K562 (cell line): ENCODE data around the gene SDE2. TPM values are rescaled to one million over a fixed set of nuclear protein-coding genes. Genes with fewer than 3 reads are reported as not detected.
A peak's percentile ranks its signal among the peaks of the same experiment; 100 is the strongest.

ENCODE experiments used
- BRD9 ChIP-seq: fragments of 450-650 bp; IDR thresholded peaks from 2 replicates; pipeline ENCODE4 v1.6.1; 2018; ENCODE audit warnings: low read depth; ENCODE audit not compliant: partially characterized antibody
- CHD1 ChIP-seq: fragments of 200-600 bp; sonication (generic); IDR thresholded peaks from one replicate; pipeline ENCODE4 v1.6.1; 2012; ENCODE audit warnings: mild to moderate bottlenecking, moderate library complexity, low read length, inconsistent platforms
- FUS ChIP-seq: fragments of 200-400 bp; formaldehyde crosslinking; optimal IDR thresholded peaks from 2 replicates; pipeline ENCODE3; 2017; ENCODE audit warnings: low read depth, low read length
- GATA2 ChIP-seq: sonication (generic); formaldehyde crosslinking; IDR thresholded peaks from 2 replicates; pipeline ENCODE4 v1.4.0; 2020; ENCODE audit warnings: mild to moderate bottlenecking, missing genetic modification reagents
- HDAC3 ChIP-seq: fragments of 450-650 bp; IDR thresholded peaks from 2 replicates; pipeline ENCODE4 v1.6.1; 2018; ENCODE audit warnings: borderline replicate concordance, mild to moderate bottlenecking, moderate library complexity; ENCODE audit not compliant: partially characterized antibody
- HSF4 ChIP-seq: fragments of 250-450 bp; sonication (Bioruptor Pico); IDR thresholded peaks from 2 replicates; pipeline ENCODE4 v2.1.2; 2022; ENCODE audit warnings: mild to moderate bottlenecking, moderate library complexity, borderline replicate concordance
- JUN ChIP-seq, 2 experiments: sonication (generic) in 1 of 2; formaldehyde crosslinking in 1 of 2; IDR thresholded peaks; 2 replicates each; pipeline versions ENCODE4 v1.6.1 to v1.8.0; 2012 to 2022; ENCODE audit warnings: borderline replicate concordance in 2 of 2, mild to moderate bottlenecking in 2 of 2, improper control_type of control experiment in 1 of 2, low read depth in 1 of 2, low read length in 1 of 2, missing genetic modification reagents in 1 of 2
- MBD1 ChIP-seq: fragments of 250-450 bp; sonication (Bioruptor Pico); IDR thresholded peaks from 2 replicates; pipeline ENCODE4 v1.8.0; 2022; ENCODE audit warnings: inconsistent platforms
- OTX1 ChIP-seq: fragments of 450-650 bp; formaldehyde crosslinking; IDR thresholded peaks from 2 replicates; pipeline ENCODE4 v1.4.0; 2022; ENCODE audit warnings: mild to moderate bottlenecking
- POLR2A ChIP-seq: fragments of 450-650 bp; conservative IDR thresholded peaks from 2 replicates; pipeline ENCODE4 v1.6.1; 2016
- PYGO2 ChIP-seq: fragments of 450-650 bp; IDR thresholded peaks from 2 replicates; pipeline ENCODE4 v1.6.1; 2016; ENCODE audit warnings: mild to moderate bottlenecking, missing genetic modification characterization, moderate library complexity, missing compliant biosample characterization
- RB1 ChIP-seq: fragments of 450-650 bp; IDR thresholded peaks from 2 replicates; pipeline ENCODE4 v1.6.1; 2017; ENCODE audit warnings: low read depth, mild to moderate bottlenecking
- RCOR1 ChIP-seq, 2 experiments: IDR thresholded peaks; 2 replicates each; pipeline ENCODE4 v1.6.1; 2012; ENCODE audit warnings: low read depth in 2 of 2, low read length in 2 of 2, borderline replicate concordance in 1 of 2, improper control_type of control experiment in 1 of 2
- SRF ChIP-seq, 2 experiments: fragments of 250-450, 450-650 bp in 1 of 2; sonication (Bioruptor Pico) in 1 of 2; sonication (generic) in 1 of 2; formaldehyde crosslinking; IDR thresholded peaks; 2 replicates each; pipeline versions ENCODE4 v1.5.0 to v1.5.1; 2020 to 2022; ENCODE audit warnings: mild to moderate bottlenecking in 1 of 2, missing genetic modification reagents in 1 of 2
- TOE1 ChIP-seq, 2 experiments: fragments of 450-650 bp in 1 of 2; sonication (generic) in 1 of 2; formaldehyde crosslinking in 1 of 2; IDR thresholded peaks; 2 replicates each; pipeline versions ENCODE4 v1.7.1 to v1.8.0; 2016 to 2022; ENCODE audit warnings: borderline replicate concordance in 2 of 2, mild to moderate bottlenecking in 2 of 2, antibody characterized with exemption in 1 of 2, inconsistent platforms in 1 of 2, low read depth in 1 of 2, missing genetic modification reagents in 1 of 2, moderate library complexity in 1 of 2
- TRIM25 ChIP-seq: fragments of 450-650 bp; IDR thresholded peaks from 2 replicates; pipeline ENCODE4 v1.7.0; 2016; ENCODE audit warnings: borderline replicate concordance
- ZBTB33 ChIP-seq: sonication (generic); formaldehyde crosslinking; IDR thresholded peaks from 2 replicates; pipeline ENCODE4 v1.8.1; 2023; ENCODE audit warnings: mild to moderate bottlenecking, missing genetic modification reagents
- ZNF217 ChIP-seq: sonication (generic); formaldehyde crosslinking; IDR thresholded peaks from 2 replicates; pipeline ENCODE4 v1.8.0; 2022; ENCODE audit warnings: mild to moderate bottlenecking, missing genetic modification reagents
- ZNF398 ChIP-seq: fragments of 250-450 bp; sonication (Bioruptor Pico); IDR thresholded peaks from 2 replicates; pipeline ENCODE4 v1.8.0; 2021; ENCODE audit warnings: moderate library complexity, mild to moderate bottlenecking, inconsistent platforms
- polyA plus RNA-seq, 8 experiments: library from polyadenylated mRNA; depleted of rRNA in 4 of 8; stranded (reverse) in 5 of 8; unstranded in 3 of 8; fragments of >200 nt; fragmentation: Nextera tagmentation in 2 of 8; fragmentation: Illumina TruSeq in 1 of 8; extraction: Ambion mirVana in 2 of 8; extraction: Trizol in 1 of 8; gene quantifications; 2 replicates each; pipeline versions ENCODE4 v1.2.1 to v1.2.3, GENCODE V29; 2011 to 2014; ENCODE audit warnings: inconsistent platforms in 1 of 8, missing spikeins in 1 of 8
- total RNA-seq, 7 experiments: library from RNA; depleted of rRNA in 6 of 7; stranded (reverse); fragments of >200 nt in 6 of 7; fragmentation: Illumina TruSeq in 2 of 7; extraction: Trizol in 2 of 7; gene quantifications; 2 replicates each; pipeline versions ENCODE4 v1.2.1 to v1.2.3, GENCODE V29; 2011 to 2021; ENCODE audit warnings: low replicate concordance in 1 of 7

The SDE2 gene
- total and polyA plus RNA-seq, 9 of the 15 experiments (the other 6 are each of a cell fraction or from before 2014, with no cell fraction given) = 14.3 to 62.3 (median 46.0) TPM

GRCh38 chr1:225998560-225999226 is 450 bp downstream of the SDE2 start (continued):
- TF ChIP-seq ZBTB33 = no peak
- TF ChIP-seq RB1 = no peak
- no peak for TF ChIP-seq RCOR1 (IDR thresholded peaks at IDR 0.05; ENCODE audit: borderline replicate concordance in 1 of 2, low read depth in 2 of 2, low read length in 2 of 2)
- no peak for TF ChIP-seq GATA2 (CRISPR knock-in tag)
- TF ChIP-seq FUS = no peak
- TF ChIP-seq CHD1 = peak; percentile 86
- TF ChIP-seq TRIM25 = 0 out of 2 replicates have a peak, but pooled peaks have one; percentile 56
- TF ChIP-seq HSF4 (CRISPR knock-in tag) = no peak
- TF ChIP-seq SRF (CRISPR knock-in tag; IDR thresholded peaks at IDR 0.05) = no peak
- TF ChIP-seq JUN (IDR thresholded peaks at IDR 0.05; ENCODE audit: borderline replicate concordance, low read depth, low read length) = no peak
- TF ChIP-seq JUN (CRISPR knock-in tag; IDR thresholded peaks at IDR 0.05; ENCODE audit: borderline replicate concordance) = no peak
- TF ChIP-seq ZNF217 (CRISPR knock-in tag) = no peak
- TF ChIP-seq MBD1 (CRISPR knock-in tag) = no peak
- TF ChIP-seq TOE1 (IDR thresholded peaks at IDR 0.05; ENCODE audit: borderline replicate concordance) = no peak
- no peak for TF ChIP-seq TOE1 (CRISPR knock-in tag; IDR thresholded peaks at IDR 0.05; ENCODE audit: borderline replicate concordance, low read depth)
- TF ChIP-seq PYGO2 (tag) = no peak
- no peak for TF ChIP-seq OTX1 (CRISPR knock-in tag)
- TF ChIP-seq ZNF398 (CRISPR knock-in tag) = no peak
- no peak for TF ChIP-seq HDAC3
- no peak for TF ChIP-seq POLR2A
- no peak for TF ChIP-seq BRD9
